ENCODE measurements around the gene FAM222A.

FAM222A gene

DNA sequence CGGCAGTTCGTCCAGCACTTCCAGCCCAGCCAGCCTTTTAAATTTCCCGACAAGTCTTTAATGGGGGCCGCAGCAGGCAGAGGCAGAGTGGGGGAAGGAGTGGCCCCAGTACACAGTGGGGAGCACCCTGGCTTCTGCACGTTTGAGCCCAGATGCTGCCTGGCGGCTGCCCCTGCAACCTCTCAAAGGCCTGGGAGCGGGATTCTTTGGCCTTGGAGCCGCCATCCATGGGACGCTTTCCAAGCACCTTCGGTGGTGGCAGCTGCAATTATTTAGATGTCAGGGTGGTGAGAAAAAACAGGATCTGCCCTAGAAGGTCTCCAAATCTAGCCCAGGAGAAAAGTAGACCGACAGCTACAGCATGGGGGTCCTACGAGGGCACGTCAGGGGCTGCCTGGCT is 46.0 kb downstream of the FAM222A start:
- no peaks in the 10 kb centered on the region for H3K9me3 ChIP-seq (ENCODE audit: control insufficient read depth, insufficient read depth, low read depth, low read length)
- H3K4me1 ChIP-seq (ENCODE audit: control insufficient read depth, insufficient read depth, low read length) = no peaks in the 10 kb centered on the region
- CTCF ChIA-PET = interaction anchor here (0.6 kb wide), 1 partner anchor 162 kb away, joined by 3 read pairs; no protein-coding TSS in a partner anchor
- H3K27ac ChIP-seq (ENCODE audit: extremely low read depth, low read depth, low read length) = no peak overlapping the region
- no peak overlapping the region for H3K4me3 ChIP-seq (ENCODE audit: low read depth, low read length)
- TF ChIP-seq ZNF184 (tag by site-specific recombination; IDR thresholded peaks at IDR 0.05) (no peak), ZNF214 (tag by site-specific recombination; IDR thresholded peaks at IDR 0.05; ENCODE audit: borderline replicate concordance) (no peak), ZNF37A (tag by site-specific recombination; IDR thresholded peaks at IDR 0.05) (no peak), ZNF157 (tag by site-specific recombination; IDR thresholded peaks at IDR 0.05) (no peak), ZEB2 (tag by site-specific recombination; IDR thresholded peaks at IDR 0.05) (no peak), ZNF133 (tag by site-specific recombination; IDR thresholded peaks at IDR 0.05) (no peak), ZNF266 (tag by site-specific recombination; IDR thresholded peaks at IDR 0.05; ENCODE audit: low read depth) (no peak), ZNF394 (tag by site-specific recombination; IDR thresholded peaks at IDR 0.05; ENCODE audit: borderline replicate concordance) (no peak), ZNF19 (tag by site-specific recombination; IDR thresholded peaks at IDR 0.05; ENCODE audit: low read depth) (no peak), ZNF776 (tag by site-specific recombination; IDR thresholded peaks at IDR 0.05; ENCODE audit: borderline replicate concordance) (no peak), ZNF335 (tag by site-specific recombination; conservative IDR thresholded peaks at IDR 0.05) (no peak), ZNF623 (tag by site-specific recombination; IDR thresholded peaks at IDR 0.05) (no peak), ZNF600 (tag by site-specific recombination; IDR thresholded peaks at IDR 0.05) (no peak), ZNF350 (tag by site-specific recombination; IDR thresholded peaks at IDR 0.05) (no peak), GLIS2 (tag by site-specific recombination; IDR thresholded peaks at IDR 0.05) (no peak), ZNF549 (tag by site-specific recombination; IDR thresholded peaks at IDR 0.05) (no peak)
- TF ChIP-seq, protein P1, sequence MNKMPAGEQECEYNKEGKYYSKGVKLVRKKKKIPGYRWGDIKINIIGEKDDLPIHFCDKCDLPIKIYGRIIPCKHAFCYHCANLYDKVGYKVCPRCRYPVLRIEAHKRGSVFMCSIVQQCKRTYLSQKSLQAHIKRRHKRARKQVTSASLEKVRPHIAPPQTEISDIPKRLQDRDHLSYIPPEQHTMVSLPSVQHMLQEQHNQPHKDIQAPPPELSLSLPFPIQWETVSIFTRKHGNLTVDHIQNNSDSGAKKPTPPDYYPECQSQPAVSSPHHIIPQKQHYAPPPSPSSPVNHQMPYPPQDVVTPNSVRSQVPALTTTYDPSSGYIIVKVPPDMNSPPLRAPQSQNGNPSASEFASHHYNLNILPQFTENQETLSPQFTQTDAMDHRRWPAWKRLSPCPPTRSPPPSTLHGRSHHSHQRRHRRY (tag by site-specific recombination; IDR thresholded peaks at IDR 0.05) = no peak
- TF ChIP-seq, protein P2, sequence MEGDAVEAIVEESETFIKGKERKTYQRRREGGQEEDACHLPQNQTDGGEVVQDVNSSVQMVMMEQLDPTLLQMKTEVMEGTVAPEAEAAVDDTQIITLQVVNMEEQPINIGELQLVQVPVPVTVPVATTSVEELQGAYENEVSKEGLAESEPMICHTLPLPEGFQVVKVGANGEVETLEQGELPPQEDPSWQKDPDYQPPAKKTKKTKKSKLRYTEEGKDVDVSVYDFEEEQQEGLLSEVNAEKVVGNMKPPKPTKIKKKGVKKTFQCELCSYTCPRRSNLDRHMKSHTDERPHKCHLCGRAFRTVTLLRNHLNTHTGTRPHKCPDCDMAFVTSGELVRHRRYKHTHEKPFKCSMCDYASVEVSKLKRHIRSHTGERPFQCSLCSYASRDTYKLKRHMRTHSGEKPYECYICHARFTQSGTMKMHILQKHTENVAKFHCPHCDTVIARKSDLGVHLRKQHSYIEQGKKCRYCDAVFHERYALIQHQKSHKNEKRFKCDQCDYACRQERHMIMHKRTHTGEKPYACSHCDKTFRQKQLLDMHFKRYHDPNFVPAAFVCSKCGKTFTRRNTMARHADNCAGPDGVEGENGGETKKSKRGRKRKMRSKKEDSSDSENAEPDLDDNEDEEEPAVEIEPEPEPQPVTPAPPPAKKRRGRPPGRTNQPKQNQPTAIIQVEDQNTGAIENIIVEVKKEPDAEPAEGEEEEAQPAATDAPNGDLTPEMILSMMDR (tag by site-specific recombination; IDR thresholded peaks at IDR 0.05) = no peak
- no peaks in the 10 kb centered on the region for H3K36me3 ChIP-seq (ENCODE audit: control insufficient read depth in 2 of 2, insufficient read depth in 1 of 2, low read length in 2 of 2)
- POLR2A ChIA-PET = no interaction called here

DNA sequence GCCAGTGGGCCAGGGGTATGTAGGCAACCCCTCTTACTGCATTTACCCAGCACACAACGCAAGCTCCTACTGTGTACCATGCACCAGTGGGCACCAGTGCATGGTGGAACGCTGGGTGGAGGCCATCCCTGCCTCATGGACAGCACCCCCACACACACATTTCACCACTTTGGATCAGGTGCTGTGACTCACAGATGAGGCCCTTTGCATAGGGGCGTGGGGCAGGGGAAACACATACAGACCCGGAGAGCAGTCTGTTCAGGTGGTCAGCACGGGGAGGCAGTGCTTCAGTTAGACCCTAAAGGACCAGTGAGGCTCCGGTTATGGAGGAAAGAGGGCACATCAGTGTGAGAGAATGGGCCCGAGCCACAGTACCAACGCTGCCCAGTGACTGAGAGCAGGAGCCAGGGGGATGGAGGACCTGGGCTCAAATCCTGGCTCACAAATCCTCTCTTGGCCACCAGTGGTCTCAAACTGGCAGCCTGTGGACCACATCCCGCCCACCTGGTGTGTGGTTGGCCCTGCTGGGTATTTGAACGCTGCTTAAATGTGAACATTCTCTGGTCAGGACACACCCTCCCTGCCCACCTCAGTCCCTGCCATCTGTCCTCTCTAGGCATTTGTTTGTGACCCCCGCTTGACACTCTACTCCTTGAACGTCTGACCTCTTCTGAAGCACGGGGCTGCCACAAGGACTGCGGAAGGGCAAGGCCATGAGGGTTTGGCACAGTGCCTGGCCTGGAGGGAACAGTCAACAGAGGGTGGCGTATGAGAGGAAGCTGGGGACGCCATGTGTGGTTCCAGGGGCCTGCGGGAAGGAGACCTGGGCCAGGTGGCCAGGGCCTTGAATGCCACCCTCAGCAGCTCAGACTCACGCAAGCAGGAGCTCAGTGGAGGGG is 46.7 kb downstream of the FAM222A start:
- H3K9me3 ChIP-seq (ENCODE audit: control insufficient read depth, insufficient read depth, low read depth, low read length) = no peaks in the 10 kb centered on the region
- H3K27ac ChIP-seq (ENCODE audit: extremely low read depth, low read depth, low read length) = no peak overlapping the region
- no peak overlapping the region for H3K4me3 ChIP-seq (ENCODE audit: low read depth, low read length)
- no peaks in the 10 kb centered on the region for H3K4me1 ChIP-seq (ENCODE audit: control insufficient read depth, insufficient read depth, low read length)
- ChIA-PET POLR2A (no interaction called here), CTCF (interaction anchor here (0.6 to 5.4 kb wide), 5 partner anchors 14 to 332 kb away, joined by 3 to 30 read pairs (median 4); no protein-coding TSS in a partner anchor)
- H3K36me3 ChIP-seq (ENCODE audit: control insufficient read depth in 2 of 2, insufficient read depth in 1 of 2, low read length in 2 of 2) = no peaks in the 10 kb centered on the region
- TF ChIP-seq ZNF549 (tag by site-specific recombination; IDR thresholded peaks at IDR 0.05) (0 out of 2 replicates have a peak, but pooled peaks have one; percentile 43), ZNF184 (tag by site-specific recombination; IDR thresholded peaks at IDR 0.05) (no peak), GLI4 (tag by site-specific recombination; IDR thresholded peaks at IDR 0.05) (peak; percentile 88; the same call in 1 of the 2 replicates), ZNF530 (tag by site-specific recombination; IDR thresholded peaks at IDR 0.05; ENCODE audit: low read depth) (no peak), RBAK (tag by site-specific recombination; IDR thresholded peaks at IDR 0.05) (no peak), ZNF777 (tag by site-specific recombination; IDR thresholded peaks at IDR 0.05; ENCODE audit: borderline replicate concordance) (no peak), ZNF670 (tag by site-specific recombination; IDR thresholded peaks at IDR 0.05; ENCODE audit: low read depth) (no peak), WT1 (tag by site-specific recombination; IDR thresholded peaks at IDR 0.05) (no peak), ZNF202 (tag by site-specific recombination; IDR thresholded peaks at IDR 0.05; ENCODE audit: borderline replicate concordance) (no peak)
- TF ChIP-seq, protein P3, sequence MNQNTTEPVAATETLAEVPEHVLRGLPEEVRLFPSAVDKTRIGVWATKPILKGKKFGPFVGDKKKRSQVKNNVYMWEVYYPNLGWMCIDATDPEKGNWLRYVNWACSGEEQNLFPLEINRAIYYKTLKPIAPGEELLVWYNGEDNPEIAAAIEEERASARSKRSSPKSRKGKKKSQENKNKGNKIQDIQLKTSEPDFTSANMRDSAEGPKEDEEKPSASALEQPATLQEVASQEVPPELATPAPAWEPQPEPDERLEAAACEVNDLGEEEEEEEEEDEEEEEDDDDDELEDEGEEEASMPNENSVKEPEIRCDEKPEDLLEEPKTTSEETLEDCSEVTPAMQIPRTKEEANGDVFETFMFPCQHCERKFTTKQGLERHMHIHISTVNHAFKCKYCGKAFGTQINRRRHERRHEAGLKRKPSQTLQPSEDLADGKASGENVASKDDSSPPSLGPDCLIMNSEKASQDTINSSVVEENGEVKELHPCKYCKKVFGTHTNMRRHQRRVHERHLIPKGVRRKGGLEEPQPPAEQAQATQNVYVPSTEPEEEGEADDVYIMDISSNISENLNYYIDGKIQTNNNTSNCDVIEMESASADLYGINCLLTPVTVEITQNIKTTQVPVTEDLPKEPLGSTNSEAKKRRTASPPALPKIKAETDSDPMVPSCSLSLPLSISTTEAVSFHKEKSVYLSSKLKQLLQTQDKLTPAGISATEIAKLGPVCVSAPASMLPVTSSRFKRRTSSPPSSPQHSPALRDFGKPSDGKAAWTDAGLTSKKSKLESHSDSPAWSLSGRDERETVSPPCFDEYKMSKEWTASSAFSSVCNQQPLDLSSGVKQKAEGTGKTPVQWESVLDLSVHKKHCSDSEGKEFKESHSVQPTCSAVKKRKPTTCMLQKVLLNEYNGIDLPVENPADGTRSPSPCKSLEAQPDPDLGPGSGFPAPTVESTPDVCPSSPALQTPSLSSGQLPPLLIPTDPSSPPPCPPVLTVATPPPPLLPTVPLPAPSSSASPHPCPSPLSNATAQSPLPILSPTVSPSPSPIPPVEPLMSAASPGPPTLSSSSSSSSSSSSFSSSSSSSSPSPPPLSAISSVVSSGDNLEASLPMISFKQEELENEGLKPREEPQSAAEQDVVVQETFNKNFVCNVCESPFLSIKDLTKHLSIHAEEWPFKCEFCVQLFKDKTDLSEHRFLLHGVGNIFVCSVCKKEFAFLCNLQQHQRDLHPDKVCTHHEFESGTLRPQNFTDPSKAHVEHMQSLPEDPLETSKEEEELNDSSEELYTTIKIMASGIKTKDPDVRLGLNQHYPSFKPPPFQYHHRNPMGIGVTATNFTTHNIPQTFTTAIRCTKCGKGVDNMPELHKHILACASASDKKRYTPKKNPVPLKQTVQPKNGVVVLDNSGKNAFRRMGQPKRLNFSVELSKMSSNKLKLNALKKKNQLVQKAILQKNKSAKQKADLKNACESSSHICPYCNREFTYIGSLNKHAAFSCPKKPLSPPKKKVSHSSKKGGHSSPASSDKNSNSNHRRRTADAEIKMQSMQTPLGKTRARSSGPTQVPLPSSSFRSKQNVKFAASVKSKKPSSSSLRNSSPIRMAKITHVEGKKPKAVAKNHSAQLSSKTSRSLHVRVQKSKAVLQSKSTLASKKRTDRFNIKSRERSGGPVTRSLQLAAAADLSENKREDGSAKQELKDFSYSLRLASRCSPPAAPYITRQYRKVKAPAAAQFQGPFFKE (tag by site-specific recombination; IDR thresholded peaks at IDR 0.05; ENCODE audit: borderline replicate concordance) = no peak

All from HEK293 (cell line).